ENCODE measurements around the gene TENM4.

DNA sequence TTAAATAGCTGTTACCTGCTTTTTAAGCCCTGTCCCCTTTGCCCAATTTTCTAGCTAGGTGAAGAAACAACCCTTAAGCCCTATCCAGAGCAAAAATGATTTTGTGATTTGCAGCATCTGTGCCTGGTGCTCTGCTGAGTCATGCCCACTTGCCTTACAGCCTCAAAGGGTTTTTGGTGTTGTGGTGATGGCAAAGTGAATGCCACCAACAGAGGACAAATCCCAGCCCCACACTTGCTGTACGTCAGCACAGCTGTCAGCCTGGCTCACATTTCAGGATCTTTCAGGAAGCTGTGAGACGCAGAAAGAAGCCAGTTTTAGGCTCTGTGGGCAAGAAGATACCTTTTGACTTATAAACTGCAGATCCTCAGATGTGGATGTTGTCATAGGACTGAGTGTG lies 401.7 kb downstream of the TENM4 start:
- TF ChIP-seq CTCF (IDR thresholded peaks at IDR 0.05; ENCODE audit: low read depth, low read length, missing input control) (no peak), TAF1 (conservative IDR thresholded peaks at IDR 0.05) (no peak), RAD21 (IDR thresholded peaks at IDR 0.05) (no peak), EGR1 (IDR thresholded peaks at IDR 0.05; ENCODE audit: low read depth in 2 of 2) (no peak), JUND (IDR thresholded peaks at IDR 0.05) (no peak), YY1 (IDR thresholded peaks at IDR 0.05) (no peak), MAX (IDR thresholded peaks at IDR 0.05) (no peak)
